HFFc6 (cell line): ENCODE results near the gene UNC5B. TPM values are rescaled to one million over a fixed set of nuclear protein-coding genes. Genes with fewer than 3 reads are reported as not detected.

ENCODE experiments used
- DNase-seq: peaks from one replicate; pipeline ENCODE4 v3.0.0-alpha.2; 2018
- H3K27ac Mint-ChIP-seq: 2 replicates; pipeline ENCODE4 v1.8.0; 2020; ENCODE audit warnings: mild to moderate bottlenecking, mixed read lengths
- H3K27me3 Mint-ChIP-seq: 2 replicates; pipeline ENCODE4 v1.8.0; 2021; ENCODE audit warnings: mild to moderate bottlenecking, moderate library complexity, mixed read lengths; ENCODE audit not compliant: insufficient read depth
- H3K36me3 Mint-ChIP-seq: 2 replicates; pipeline ENCODE4 v1.8.0; 2021; ENCODE audit warnings: low read depth, mixed read lengths
- H3K4me1 Mint-ChIP-seq: 2 replicates; pipeline ENCODE4 v1.8.0; 2020; ENCODE audit warnings: low read depth, mixed read lengths
- H3K4me3 Mint-ChIP-seq: 2 replicates; pipeline ENCODE4 v1.8.0; 2020; ENCODE audit warnings: mild to moderate bottlenecking, moderate library complexity, mixed read lengths
- H3K9me3 Mint-ChIP-seq: 2 replicates; pipeline ENCODE4 v1.8.0; 2020; ENCODE audit warnings: mild to moderate bottlenecking, mixed read lengths
- total RNA-seq, 6 experiments: library from RNA; stranded (reverse); fragmentation: NEBNext Ultra II Directional; extraction: Animal tissue kit (Norgen Biotek cat#: 25700); gene quantifications; 2 replicates in 1 of 6; 3 replicates in 5 of 6; pipeline ENCODE4 v1.2.3, GENCODE V29; 2021
- TF ChIP-seq, protein P1 (sequence below): fragments of 200-600 bp; sonication (generic); IDR thresholded peaks from 2 replicates; pipeline ENCODE4 v1.5.0; 2021; ENCODE audit warnings: antibody characterized with exemption, mild to moderate bottlenecking

UNC5B gene
- total RNA-seq, 6 experiments from 2014 or later = 5.2 to 11.6 (median 5.7) TPM

GRCh38 chr10:71179382-71179781 is 33.0 kb upstream of the UNC5B start:
- TF ChIP-seq, protein P1, sequence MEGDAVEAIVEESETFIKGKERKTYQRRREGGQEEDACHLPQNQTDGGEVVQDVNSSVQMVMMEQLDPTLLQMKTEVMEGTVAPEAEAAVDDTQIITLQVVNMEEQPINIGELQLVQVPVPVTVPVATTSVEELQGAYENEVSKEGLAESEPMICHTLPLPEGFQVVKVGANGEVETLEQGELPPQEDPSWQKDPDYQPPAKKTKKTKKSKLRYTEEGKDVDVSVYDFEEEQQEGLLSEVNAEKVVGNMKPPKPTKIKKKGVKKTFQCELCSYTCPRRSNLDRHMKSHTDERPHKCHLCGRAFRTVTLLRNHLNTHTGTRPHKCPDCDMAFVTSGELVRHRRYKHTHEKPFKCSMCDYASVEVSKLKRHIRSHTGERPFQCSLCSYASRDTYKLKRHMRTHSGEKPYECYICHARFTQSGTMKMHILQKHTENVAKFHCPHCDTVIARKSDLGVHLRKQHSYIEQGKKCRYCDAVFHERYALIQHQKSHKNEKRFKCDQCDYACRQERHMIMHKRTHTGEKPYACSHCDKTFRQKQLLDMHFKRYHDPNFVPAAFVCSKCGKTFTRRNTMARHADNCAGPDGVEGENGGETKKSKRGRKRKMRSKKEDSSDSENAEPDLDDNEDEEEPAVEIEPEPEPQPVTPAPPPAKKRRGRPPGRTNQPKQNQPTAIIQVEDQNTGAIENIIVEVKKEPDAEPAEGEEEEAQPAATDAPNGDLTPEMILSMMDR = no peak
- Mint-ChIP-seq H3K36me3 (no peaks in the 10 kb centered on the region), H3K9me3 (no peaks in the 10 kb centered on the region), H3K4me3 (no peak overlapping the region), H3K27me3 (peaks cover 54% of the 10 kb centered on the region), H3K27ac (no peak overlapping the region), H3K4me1 (no peaks in the 10 kb centered on the region)
- no peak for DNase-seq

- Mint-ChIP-seq H3K4me1 (no peaks in the 10 kb centered on the region), H3K9me3 (no peaks in the 10 kb centered on the region), H3K27ac (no peak overlapping the region), H3K4me3 (no peak overlapping the region), H3K36me3 (no peaks in the 10 kb centered on the region), H3K27me3 (peaks cover 53% of the 10 kb centered on the region)
- TF ChIP-seq, protein P1 = no peak
- DNase-seq = no peak
These were observed 27.9 kb upstream of the UNC5B start for GRCh38 chr10:71184421-71184820.

DNA sequence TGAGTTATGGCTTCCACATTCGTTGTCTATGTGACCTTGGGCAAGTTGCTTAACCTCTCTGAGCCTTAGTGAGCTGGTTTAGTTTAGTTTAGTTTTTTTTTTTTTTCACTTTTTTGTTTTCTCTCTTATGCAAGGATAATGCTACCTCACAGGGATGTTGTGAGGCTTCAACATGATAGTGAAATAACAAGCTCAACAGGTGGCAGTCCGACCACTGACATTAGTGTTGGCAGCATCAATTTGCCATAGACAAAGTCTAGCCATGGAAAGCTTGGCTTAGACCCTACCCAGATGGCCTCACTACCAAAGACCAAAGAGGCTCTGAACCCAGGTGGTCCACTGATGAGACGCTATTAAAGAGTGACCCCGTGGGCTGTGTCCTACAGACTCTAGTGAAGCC is 27.2 kb upstream of the UNC5B start:
- TF ChIP-seq, protein P1 = no peak
- Mint-ChIP-seq H3K27me3 (peaks cover 53% of the 10 kb centered on the region), H3K36me3 (no peaks in the 10 kb centered on the region), H3K9me3 (no peaks in the 10 kb centered on the region), H3K27ac (no peak overlapping the region), H3K4me1 (no peaks in the 10 kb centered on the region), H3K4me3 (no peak overlapping the region)
- DNase-seq = no peak

DNA sequence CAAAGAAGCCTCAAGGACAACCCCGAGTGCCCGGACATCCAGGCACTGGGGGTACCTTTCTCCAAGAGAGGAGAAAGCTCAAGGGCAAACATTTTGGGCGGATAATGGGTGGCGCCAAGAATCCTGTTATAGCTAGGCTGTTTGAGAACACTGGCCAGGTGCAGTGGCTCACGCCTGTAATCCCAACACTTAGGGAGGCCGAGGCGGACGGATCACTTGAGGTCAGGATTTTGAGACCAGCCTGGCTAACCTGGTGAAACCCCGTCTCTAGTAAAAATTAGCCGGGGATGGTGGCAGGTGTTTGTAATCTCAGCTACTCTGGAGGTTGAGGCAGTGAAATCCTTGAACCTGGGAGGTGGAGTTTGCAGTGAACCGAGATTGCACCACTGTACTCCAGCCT is 25.2 kb upstream of the UNC5B start:
- peaks cover 64% of the 10 kb centered on the region for H3K27me3 Mint-ChIP-seq
- no peak overlapping the region for H3K27ac Mint-ChIP-seq
- TF ChIP-seq, protein P1 = no peak
- H3K4me1 Mint-ChIP-seq = no peaks in the 10 kb centered on the region
- no peak for DNase-seq
- H3K36me3 Mint-ChIP-seq = no peaks in the 10 kb centered on the region
- H3K4me3 Mint-ChIP-seq = no peak overlapping the region
- no peaks in the 10 kb centered on the region for H3K9me3 Mint-ChIP-seq

DNA sequence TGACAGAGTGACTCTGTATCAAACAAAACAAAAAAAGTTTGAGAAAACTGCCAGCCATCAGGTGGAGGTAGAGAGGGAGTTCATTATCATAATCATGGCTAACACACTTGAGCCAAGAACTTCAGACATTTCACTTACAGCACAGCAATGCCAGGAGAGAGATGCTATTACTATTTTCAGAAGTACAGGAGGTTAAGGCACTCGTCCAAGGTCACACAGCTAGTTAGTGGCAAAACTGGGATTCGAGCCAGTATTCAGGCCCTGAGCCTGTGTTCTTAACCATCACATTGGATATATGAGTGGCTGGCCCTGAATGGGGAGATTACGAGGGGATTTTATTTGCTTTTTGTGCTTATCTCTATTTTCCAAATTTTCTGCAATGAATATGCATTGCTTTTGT is 24.8 kb upstream of the UNC5B start:
- Mint-ChIP-seq H3K36me3 (no peaks in the 10 kb centered on the region), H3K9me3 (no peaks in the 10 kb centered on the region), H3K4me3 (no peak overlapping the region), H3K4me1 (no peaks in the 10 kb centered on the region), H3K27me3 (peaks cover 63% of the 10 kb centered on the region), H3K27ac (no peak overlapping the region)
- TF ChIP-seq, protein P1 = no peak
- DNase-seq = no peak

DNA sequence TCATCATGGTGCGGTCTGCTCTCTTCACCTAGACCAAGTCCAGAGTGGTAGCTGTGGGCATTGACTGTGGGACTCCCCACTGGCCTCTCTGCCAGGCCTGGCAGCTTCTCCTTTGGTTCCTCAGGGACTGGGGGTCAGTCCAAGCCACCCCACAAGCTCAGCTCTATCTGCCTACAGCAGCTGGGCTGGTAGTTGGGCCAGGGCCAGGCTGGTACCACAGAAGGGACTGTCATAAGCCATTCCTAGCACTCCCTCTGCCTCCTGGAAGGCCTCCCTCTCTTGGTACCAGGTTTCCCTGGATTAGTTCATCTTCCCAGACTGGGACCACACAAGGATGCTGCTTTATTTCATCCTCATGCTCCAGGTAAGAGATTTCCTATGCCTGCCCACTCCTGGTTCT is 24.2 kb upstream of the UNC5B start:
- Mint-ChIP-seq H3K36me3 (no peaks in the 10 kb centered on the region), H3K9me3 (no peaks in the 10 kb centered on the region), H3K27me3 (peaks cover 62% of the 10 kb centered on the region), H3K27ac (no peak overlapping the region), H3K4me3 (no peak overlapping the region), H3K4me1 (no peaks in the 10 kb centered on the region)
- TF ChIP-seq, protein P1 = no peak
- no peak for DNase-seq
